Loucy (cell line): ENCODE measurements around the gene SCAMP4.

ENCODE experiments used
- H2AFZ ChIP-seq: fragments of 200-600 bp; sonication (generic); 2 replicates; pipeline ENCODE4 v1.6.0; 2016; ENCODE audit warnings: antibody characterized with exemption, mild to moderate bottlenecking, low read length, moderate library complexity
- H3F3A ChIP-seq: fragments of 200-600 bp; 2 replicates; pipeline ENCODE4 v1.6.0; 2016; ENCODE audit warnings: antibody characterized with exemption, low read depth, mild to moderate bottlenecking
- H3K27me3 ChIP-seq: fragments of 200-600 bp; sonication (generic); 2 replicates; pipeline ENCODE4 v1.6.1; 2014; ENCODE audit warnings: low read length, mild to moderate bottlenecking; ENCODE audit not compliant: insufficient read depth, poor library complexity, severe bottlenecking
- H3K36me3 ChIP-seq: fragments of 200-600 bp; sonication (generic); 2 replicates; pipeline ENCODE4 v1.6.1; 2016; ENCODE audit warnings: low read length; ENCODE audit not compliant: insufficient read depth
- H3K4me1 ChIP-seq: fragments of 200-600 bp; sonication (generic); 2 replicates; pipeline ENCODE4 v1.5.1; 2014; ENCODE audit warnings: low read length, mild to moderate bottlenecking; ENCODE audit not compliant: insufficient read depth, poor library complexity, severe bottlenecking
- H3K4me2 ChIP-seq: fragments of 200-600 bp; sonication (generic); 2 replicates; pipeline ENCODE4 v1.6.0; 2014; ENCODE audit warnings: antibody characterized with exemption, low read length, low read depth, mild to moderate bottlenecking; ENCODE audit not compliant: poor library complexity, severe bottlenecking
- H3K4me3 ChIP-seq: fragments of 200-600 bp; sonication (generic); 2 replicates; pipeline ENCODE4 v1.5.1; 2014; ENCODE audit warnings: low read length, mild to moderate bottlenecking, mixed read lengths; ENCODE audit not compliant: poor library complexity, severe bottlenecking
- H3K79me2 ChIP-seq: fragments of 200-600 bp; sonication (generic); 2 replicates; pipeline ENCODE4 v1.6.1; 2014; ENCODE audit warnings: low read length; ENCODE audit not compliant: insufficient read depth
- H3K9ac ChIP-seq: fragments of 200-600 bp; sonication (generic); 2 replicates; pipeline ENCODE4 v1.6.0; 2014; ENCODE audit warnings: mild to moderate bottlenecking, low read depth, low read length, moderate library complexity; ENCODE audit not compliant: poor library complexity, severe bottlenecking
- H3K9me2 ChIP-seq: fragments of 200-600 bp; sonication (generic); replicated peaks from 2 replicates; pipeline ENCODE4 v1.6.1; 2016; ENCODE audit warnings: low read depth, low read length, mixed read lengths
- H3K9me3 ChIP-seq: fragments of 200-600 bp; sonication (generic); 2 replicates; pipeline ENCODE4 v1.6.1; 2014; ENCODE audit warnings: mild to moderate bottlenecking, antibody characterized with exemption, low read length, low read depth; ENCODE audit not compliant: insufficient read depth
- H4K20me1 ChIP-seq: fragments of 200-600 bp; sonication (generic); 2 replicates; pipeline ENCODE4 v1.6.0; 2014; ENCODE audit warnings: antibody characterized with exemption, low read length, mild to moderate bottlenecking; ENCODE audit not compliant: insufficient read depth, poor library complexity, severe bottlenecking
- CTCF ChIP-seq: fragments of 200-600 bp; sonication (generic); conservative IDR thresholded peaks from 2 replicates; pipeline ENCODE4 v1.5.1; 2014; ENCODE audit warnings: mild to moderate bottlenecking, antibody characterized with exemption, low read length
- EZH2phosphoT487 ChIP-seq: fragments of 200-600 bp; IDR thresholded peaks from 2 replicates; pipeline ENCODE4 v1.6.1; 2018; ENCODE audit warnings: antibody characterized with exemption, mild to moderate bottlenecking, moderate library complexity, borderline replicate concordance

The SCAMP4 gene

GRCh38 chr19:1859331-1859781, 45.8 kb upstream of the SCAMP4 start:
- peaks cover 62% of the 10 kb centered on the region for H4K20me1 ChIP-seq
- H3K9ac ChIP-seq, result no peak overlapping the region
- H3F3A ChIP-seq, result no peaks in the 10 kb centered on the region
- no peaks in the 10 kb centered on the region for H3K36me3 ChIP-seq
- H3K27me3 ChIP-seq, result no peaks in the 10 kb centered on the region
- H3K9me3 ChIP-seq, result no peaks in the 10 kb centered on the region
- H3K4me3 ChIP-seq, result no peak overlapping the region
- H3K4me1 ChIP-seq, result peaks cover 30% of the 10 kb centered on the region
- H2AFZ ChIP-seq, result no peak overlapping the region
- peaks cover 78% of the 10 kb centered on the region for H3K79me2 ChIP-seq
- TF ChIP-seq CTCF, result no peak
- H3K4me2 ChIP-seq, result peak overlapping the region; percentile 81
- H3K9me2 ChIP-seq, result no peaks in the 10 kb centered on the region

GRCh38 chr19:1860042-1860775, 45.0 kb upstream of the SCAMP4 start:
- Histone ChIP-seq H2AFZ (no peak overlapping the region), H3K4me2 (peak overlapping the region; percentile 81), H3K4me1 (peaks cover 24% of the 10 kb centered on the region), H3F3A (no peaks in the 10 kb centered on the region), H4K20me1 (peaks cover 56% of the 10 kb centered on the region), H3K9me2 (no peaks in the 10 kb centered on the region), H3K79me2 (peaks cover 73% of the 10 kb centered on the region), H3K27me3 (no peaks in the 10 kb centered on the region), H3K4me3 (peak overlapping the region; percentile 95), H3K9ac (peak overlapping the region; percentile 16), H3K36me3 (no peaks in the 10 kb centered on the region), H3K9me3 (no peaks in the 10 kb centered on the region)
- no peak for TF ChIP-seq EZH2phosphoT487
- TF ChIP-seq CTCF, result no peak

DNA sequence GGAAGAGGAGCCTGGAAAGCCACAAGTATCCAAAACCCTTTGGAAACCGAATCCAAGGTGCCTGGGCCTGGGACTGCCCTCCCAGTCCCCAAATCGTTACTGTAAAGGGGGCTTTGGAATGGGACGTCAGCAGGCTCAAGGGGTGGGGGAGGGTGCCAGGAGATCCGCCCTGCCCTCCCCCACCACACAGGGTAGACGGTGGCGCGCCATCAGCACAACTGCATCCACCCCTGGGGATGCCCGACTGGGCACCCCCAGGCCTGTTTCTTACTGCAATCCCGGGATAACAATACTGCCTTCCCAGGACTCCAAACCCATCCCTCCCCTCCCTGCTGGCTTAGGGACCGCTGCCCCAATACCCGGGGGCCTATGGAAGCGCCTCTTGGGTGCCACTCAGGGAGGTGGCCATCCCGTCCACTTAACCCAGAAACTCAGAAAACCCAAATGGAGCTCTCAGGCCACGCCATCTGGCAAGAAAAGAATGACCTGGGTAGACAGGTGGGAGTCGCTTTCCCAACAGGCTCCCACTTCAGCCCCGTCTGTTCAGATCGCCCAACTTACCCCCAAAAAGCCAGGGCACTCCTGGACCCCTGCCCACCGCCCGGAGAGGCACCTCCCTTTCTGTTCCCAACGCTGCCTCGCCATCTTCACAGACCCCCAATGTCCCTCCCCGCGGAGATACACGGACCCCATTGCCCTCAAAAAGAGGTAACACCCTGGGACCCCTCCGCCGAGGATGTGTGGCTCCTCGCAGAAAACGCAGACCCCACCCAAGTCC, 44.2 kb upstream of the SCAMP4 start:
- peak overlapping the region; percentile 76 for H3K9ac ChIP-seq
- peaks cover 20% of the 10 kb centered on the region for H3K4me1 ChIP-seq

More for the DNA sequence above, 44.2 kb upstream of the SCAMP4 start:
- Histone ChIP-seq H3K79me2 (peaks cover 73% of the 10 kb centered on the region), H3F3A (no peaks in the 10 kb centered on the region), H3K9me2 (no peaks in the 10 kb centered on the region), H3K27me3 (no peaks in the 10 kb centered on the region), H3K4me2 (peak overlapping the region; percentile 81), H3K36me3 (no peaks in the 10 kb centered on the region), H2AFZ (no peak overlapping the region), H4K20me1 (peaks cover 50% of the 10 kb centered on the region), H3K9me3 (no peaks in the 10 kb centered on the region), H3K4me3 (peak overlapping the region; percentile 95)
- TF ChIP-seq EZH2phosphoT487, result no peak
- no peak for TF ChIP-seq CTCF
